Endothelial cell of umbilical vein (primary cell): Measurements from ENCODE around the gene GEN1. TPM values are rescaled to one million over a fixed set of nuclear protein-coding genes. Genes with fewer than 3 reads are reported as not detected.

Experiments used
- BruUV-seq: library from RNA; stranded (reverse); fragments of 400-500 nt; replicated peaks from 2 replicates; lab custom pipeline; 2021; lab: Mats Ljungman, UMichigan
- CTCF ChIA-PET: fragments of 300-600, 350-600 bp; sonication (Branson Sonifier 250); formaldehyde crosslinking; loops from one replicate; lab custom pipeline; 2021; ENCODE audit warnings: antibody characterized with exemption, inconsistent platforms; lab: Charles Lee
- POLR2A ChIA-PET: fragments of 300-600, 350-600 bp; sonication (Branson Sonifier 250); formaldehyde crosslinking; loops from one replicate; lab custom pipeline; 2021; ENCODE audit warnings: antibody characterized with exemption, inconsistent platforms; lab: Charles Lee
- DNase-seq: peaks from one replicate; pipeline ENCODE4 v3.0.0-alpha.2; 2011; ENCODE audit warnings: low read depth, low spot score
- FAIRE-seq: peaks from 2 replicates; lab custom pipeline; 2011; peaks lifted over from hg19 to GRCh38; lab: Jason Lieb, UNC
- H2AFZ ChIP-seq: 2 replicates; pipeline ENCODE4 v1.6.0; 2012; ENCODE audit warnings: low read depth, low read length, control low read depth, inconsistent platforms
- H3K27ac ChIP-seq: 2 replicates; pipeline ENCODE4 v1.5.1; 2011; ENCODE audit warnings: low read depth, mild to moderate bottlenecking, control low read depth, low read length, moderate library complexity; ENCODE audit not compliant: insufficient read depth
- H3K27me3 ChIP-seq, 2 experiments: 2 replicates each; pipeline versions ENCODE4 v1.6.0 to v1.6.1; 2011; ENCODE audit warnings: low read length in 2 of 2, mixed read lengths in 1 of 2; ENCODE audit not compliant: control insufficient read depth in 2 of 2, insufficient read depth in 2 of 2
- H3K36me3 ChIP-seq, 2 experiments: 2 replicates in 1 of 2; 3 replicates in 1 of 2; pipeline ENCODE4 v1.5.1; 2011; ENCODE audit warnings: low read length in 2 of 2, mild to moderate bottlenecking in 1 of 2, moderate library complexity in 1 of 2; ENCODE audit not compliant: control insufficient read depth in 2 of 2, insufficient read depth in 2 of 2; ENCODE audit errors: extremely low read depth in 1 of 2
- H3K4me1 ChIP-seq: 3 replicates; pipeline ENCODE4 v1.5.1; 2011; ENCODE audit warnings: mild to moderate bottlenecking, low read length; ENCODE audit not compliant: control insufficient read depth, insufficient read depth; ENCODE audit errors: extremely low read depth
- H3K4me2 ChIP-seq: 2 replicates; pipeline ENCODE4 v1.6.1; 2011; ENCODE audit warnings: low read length, control low read depth, mixed read lengths; ENCODE audit not compliant: insufficient read depth
- H3K4me3 ChIP-seq, 3 experiments: fragments of 200-600 bp in 1 of 3; sonication (generic), shearing (Covaris generic) in 1 of 3; replicated peaks in 1 of 3; 2 replicates each; pipeline ENCODE4 v1.5.1; 2011 to 2016; ENCODE audit warnings: control low read depth in 3 of 3, low read length in 3 of 3, mild to moderate bottlenecking in 2 of 3, inconsistent platforms in 1 of 3, low read depth in 1 of 3, moderate library complexity in 1 of 3; ENCODE audit not compliant: insufficient read depth in 1 of 3
- H3K79me2 ChIP-seq: 2 replicates; pipeline ENCODE4 v1.6.0; 2012; ENCODE audit warnings: low read length, inconsistent platforms; ENCODE audit not compliant: control insufficient read depth, insufficient read depth
- H3K9ac ChIP-seq: replicated peaks from 2 replicates; pipeline ENCODE3; 2011; ENCODE audit warnings: low read length, control low read depth; ENCODE audit not compliant: insufficient read depth; ENCODE audit errors: extremely low read depth
- H3K9me1 ChIP-seq: replicated peaks from 3 replicates; pipeline ENCODE4 v1.6.0; 2011; ENCODE audit warnings: mild to moderate bottlenecking, low read length; ENCODE audit not compliant: control insufficient read depth, insufficient read depth; ENCODE audit errors: extremely low read depth
- H3K9me3 ChIP-seq: replicated peaks from 2 replicates; pipeline ENCODE4 v1.5.1; 2012; ENCODE audit warnings: low read length, inconsistent platforms; ENCODE audit not compliant: control insufficient read depth, insufficient read depth
- H4K20me1 ChIP-seq: replicated peaks from 2 replicates; pipeline ENCODE3; 2011; ENCODE audit warnings: mild to moderate bottlenecking, low read length; ENCODE audit not compliant: control insufficient read depth, insufficient read depth; ENCODE audit errors: extremely low read depth
- CTCF ChIP-seq, 2 donors: IDR thresholded peaks; 1 replicate in 1 of 2; 2 replicates in 1 of 2; pipeline ENCODE4 v1.5.1; 2011; ENCODE audit warnings: low read length in 2 of 2, mild to moderate bottlenecking in 2 of 2, moderate library complexity in 2 of 2, control low read depth in 1 of 2, inconsistent platforms in 1 of 2, low read depth in 1 of 2; ENCODE audit not compliant: insufficient read depth in 1 of 2; ENCODE audit errors: extremely low read depth in 1 of 2
- EZH2 ChIP-seq: IDR thresholded peaks from 2 replicates; pipeline ENCODE4 v1.6.1; 2012; ENCODE audit warnings: borderline replicate concordance, low read depth, mild to moderate bottlenecking, moderate library complexity, low read length, inconsistent platforms; ENCODE audit not compliant: severe bottlenecking
- FOS ChIP-seq: IDR thresholded peaks from 2 replicates; pipeline ENCODE4 v1.6.1; 2011; ENCODE audit warnings: mild to moderate bottlenecking, low read length, moderate library complexity, borderline replicate concordance; ENCODE audit not compliant: insufficient read depth
- GATA2 ChIP-seq: IDR thresholded peaks from 2 replicates; pipeline ENCODE4 v1.7.0; 2011; ENCODE audit warnings: low read depth, mild to moderate bottlenecking, moderate library complexity, mixed read lengths, low read length; ENCODE audit not compliant: insufficient read length, insufficient read depth
- JUN ChIP-seq: IDR thresholded peaks from 2 replicates; pipeline ENCODE4 v1.6.1; 2011; ENCODE audit warnings: borderline replicate concordance, low read depth; ENCODE audit not compliant: insufficient read length, insufficient read depth
- MAX ChIP-seq: IDR thresholded peaks from 2 replicates; pipeline ENCODE4 v1.6.1; 2011; ENCODE audit not compliant: insufficient read depth, insufficient read length
- MYC ChIP-seq: IDR thresholded peaks from one replicate; pipeline ENCODE4 v1.6.1; 2011; ENCODE audit warnings: mild to moderate bottlenecking, low read depth, low read length
- POLR2A ChIP-seq: IDR thresholded peaks from 2 replicates; pipeline ENCODE4 v1.6.1; 2012; ENCODE audit warnings: low read depth, mild to moderate bottlenecking, control low read depth, low read length
- POLR2AphosphoS5 ChIP-seq: IDR thresholded peaks from 2 replicates; pipeline ENCODE4 v1.6.1; 2012; ENCODE audit warnings: low read depth, mild to moderate bottlenecking, control low read depth, low read length, moderate library complexity; ENCODE audit not compliant: insufficient read depth
- dilution Hi-C: fragments of 300-500 bp; cut with MboI; formaldehyde crosslinking; loops from one replicate; pipeline ENCODE4 v1.15.0; 2019; ENCODE audit warnings: low sequenced_read_pairs; ENCODE audit not compliant: extremely low pct_ligation_motif_present
- intact Hi-C: fragments of 100-400 bp; cut with micrococcal nuclease; formaldehyde crosslinking; loops from one replicate; pipeline ENCODE4 v1.10.0; 2022
- polyA plus RNA-seq, 4 experiments: library from polyadenylated mRNA; depleted of rRNA in 3 of 4; stranded (reverse) in 3 of 4; unstranded in 1 of 4; fragments of >200 nt; gene quantifications; 2 replicates each; pipeline versions ENCODE4 v1.2.1 to v1.2.3, GENCODE V29; 2011 to 2012; ENCODE audit warnings: missing spikeins in 1 of 4
- total RNA-seq: library from RNA; stranded (reverse); gene quantifications from 2 replicates; pipeline ENCODE4 v1.2.3, GENCODE V29; 2021

Gene GEN1
- total and polyA plus RNA-seq, 2 donors (not counting 3 experiments of a cell fraction or from before 2014, with no cell fraction given), result 8.1 to 29.6 TPM

GRCh38 chr2:17816396-17817245 lies 62.7 kb downstream of the GEN1 start, which contains the start of gene MSGN1:
MSGN1 (plus strand) TSS chr2:17816460; CDS start chr2:17816519, 59 bp downstream.
- no peak within 1 kb of the TSS for H3K27ac ChIP-seq
- POLR2A ChIA-PET, result no interaction called here
- peaks cover 0 to 4% of the 10 kb centered on the region in 2 experiments for H3K27me3 ChIP-seq
- no TSS peak for BruUV-seq
- no peak within 1 kb of the TSS for H2AFZ ChIP-seq
- H3K4me1 ChIP-seq, result peaks cover 2% of the 10 kb centered on the region
- CTCF ChIA-PET, result interaction anchor here (0.8 kb wide), 1 partner anchor 29 kb away, joined by 3 read pairs; no protein-coding TSS in a partner anchor
- no peaks in the 10 kb centered on the region for H3K36me3 ChIP-seq
- dilution Hi-C loops, result no loop called here
- no peaks in the 10 kb centered on the region for H3K79me2 ChIP-seq
- no peaks in the 10 kb centered on the region for H4K20me1 ChIP-seq
- DNase-seq (no peak), FAIRE-seq (no peak)
- intact Hi-C loops, result no loop called here
- no peak within 1 kb of the TSS for H3K9ac ChIP-seq
- no peak within 1 kb of the TSS for H3K4me3 ChIP-seq
- TF ChIP-seq MAX (no peak), EZH2 (no peak), FOS (no peak), CTCF (IDR thresholded peaks at IDR 0.05; ENCODE audit: extremely low read depth in 1 of 2, insufficient read depth in 1 of 2, low read depth in 1 of 2, low read length in 2 of 2) (no peak), POLR2A (no peak), GATA2 (no peak), MYC (no peak), POLR2AphosphoS5 (no peak), JUN (no peak)
- H3K9me3 ChIP-seq, result no peaks in the 10 kb centered on the region
- H3K9me1 ChIP-seq, result no peaks in the 10 kb centered on the region
- no peak within 1 kb of the TSS for H3K4me2 ChIP-seq
